GM18517 (cell line): ENCODE data around the gene UAP1L1.
"Not testable (repeated sequence)": the region's sequence is repeated elsewhere in the genome, so short reads cannot be mapped to it uniquely, and the experiment has no call there.

Experiments
- ATAC-seq: cut with Tn5 transposase; IDR thresholded peaks from one replicate; pipeline ENCODE4 v1.9.1; 2021; ENCODE audit warnings: mild to moderate bottlenecking, moderate library complexity; ENCODE audit not compliant: unreplicated experiment

The UAP1L1 gene

DNA sequence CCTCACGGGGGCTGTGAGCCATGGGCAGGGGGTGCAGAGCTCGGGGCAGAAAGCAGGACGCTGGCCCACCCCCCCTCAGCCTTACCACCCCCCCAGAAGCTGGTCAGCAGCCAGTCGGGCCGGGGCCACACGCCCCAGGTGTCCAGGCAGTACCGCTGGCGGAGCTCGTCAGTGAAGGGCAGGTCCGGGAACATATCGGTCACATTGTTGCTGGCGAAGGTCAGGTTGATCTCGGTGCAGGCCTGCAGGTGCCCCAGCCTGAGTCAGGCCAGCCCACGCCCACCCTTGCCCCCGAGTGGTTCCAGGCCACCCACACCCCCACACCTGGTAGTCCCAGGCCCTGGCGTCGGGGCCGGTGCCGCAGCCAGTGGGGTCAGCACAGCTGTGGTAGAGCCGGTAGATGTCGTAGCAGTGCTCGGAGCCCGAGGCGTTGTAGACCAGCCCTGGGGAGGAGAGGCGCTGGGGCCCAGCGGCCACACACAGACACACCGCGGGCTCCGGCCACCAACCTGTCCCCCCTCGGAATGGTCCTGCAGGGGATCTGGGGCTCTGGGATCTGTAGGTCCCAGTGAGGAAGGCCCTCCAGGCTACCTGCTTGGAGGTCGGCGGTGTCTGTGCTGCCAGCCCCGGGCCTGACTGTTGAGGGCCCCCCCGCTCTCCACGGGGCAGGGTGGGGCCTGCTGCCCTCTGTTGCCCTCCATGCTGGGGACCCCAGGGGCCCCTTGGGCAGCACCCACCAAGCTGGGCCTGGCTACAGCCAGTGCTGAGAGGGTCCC, 34.7 kb downstream of the UAP1L1 start:
- ATAC-seq = no peak

DNA sequence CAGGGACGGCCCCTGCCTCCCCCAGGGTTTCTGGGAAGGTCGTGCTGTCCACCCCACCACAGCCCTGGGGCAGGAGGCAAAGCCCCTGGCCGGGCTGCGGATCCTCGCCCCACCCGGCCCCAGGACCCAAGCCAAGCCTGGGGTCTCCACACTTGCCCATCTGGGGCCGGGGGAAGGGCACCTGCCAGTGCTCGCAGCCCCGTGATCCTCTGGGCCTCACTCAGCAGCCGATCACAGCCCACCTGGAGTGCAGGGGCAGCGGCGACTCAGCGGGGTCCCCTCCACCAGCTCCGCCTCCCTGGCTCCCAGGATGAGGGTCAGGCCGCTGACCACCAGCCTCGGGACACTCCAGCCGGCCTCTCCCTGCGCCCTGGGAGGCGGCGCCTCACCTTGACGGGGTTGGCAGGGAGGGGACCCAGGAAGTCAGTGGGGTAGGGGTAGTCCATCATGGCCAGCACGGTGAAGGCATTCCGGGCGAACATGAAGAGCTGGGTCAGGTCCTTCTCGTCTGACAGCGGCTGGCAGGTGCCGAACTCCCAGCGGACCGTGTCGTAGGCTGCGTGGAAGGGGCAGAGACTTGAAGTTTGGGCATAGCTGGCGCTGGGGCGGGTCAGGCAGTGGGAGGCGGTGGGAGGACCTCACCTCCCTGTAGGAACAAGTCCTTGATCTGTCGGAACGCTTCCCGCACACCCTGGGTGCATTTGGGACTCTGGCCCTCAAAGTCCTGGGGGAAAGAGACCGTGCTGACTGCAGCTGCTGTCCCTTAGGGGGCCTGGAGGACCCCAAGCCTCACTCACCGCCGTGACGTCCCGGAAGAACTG, 35.5 kb downstream of the UAP1L1 start:
- no peak for ATAC-seq

DNA sequence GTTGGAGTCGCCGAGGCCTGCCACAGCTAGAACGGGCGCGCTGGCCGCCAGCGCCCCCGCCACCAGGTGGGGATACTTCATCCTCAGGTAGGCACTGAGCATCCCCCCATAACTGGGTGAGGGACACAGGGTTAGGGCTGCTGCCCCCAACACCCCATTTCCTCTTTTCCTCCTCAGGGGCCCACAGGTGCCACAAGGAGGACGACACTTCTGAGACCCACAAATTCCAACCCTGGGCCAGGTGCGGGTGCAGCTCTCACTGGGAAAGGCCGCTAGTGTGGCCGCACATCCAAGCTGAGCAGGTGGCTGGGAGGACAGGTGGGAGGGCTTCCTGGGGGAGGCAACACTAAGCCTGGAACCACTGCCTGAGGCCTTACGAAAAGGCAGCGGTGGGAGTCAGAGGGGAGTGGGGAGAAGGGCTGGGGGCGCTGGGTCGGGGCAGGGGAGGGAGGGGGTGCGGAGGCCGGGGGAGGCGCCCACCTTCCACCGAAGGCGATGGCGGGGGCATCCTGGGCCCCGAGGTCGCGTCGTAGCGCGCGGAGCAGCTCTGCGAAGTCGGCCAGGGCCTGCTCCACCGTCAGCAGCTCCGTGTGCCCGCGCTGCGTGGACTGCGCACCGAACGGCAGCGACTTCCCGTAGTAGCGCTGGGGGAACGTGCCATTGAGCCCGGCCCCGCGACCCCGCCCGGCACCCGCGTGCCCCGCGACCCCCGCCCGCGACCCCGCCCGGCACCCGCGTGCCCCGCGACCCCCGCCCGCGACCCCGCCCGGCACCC, 36.3 kb downstream of the UAP1L1 start:
- ATAC-seq = no peak

DNA sequence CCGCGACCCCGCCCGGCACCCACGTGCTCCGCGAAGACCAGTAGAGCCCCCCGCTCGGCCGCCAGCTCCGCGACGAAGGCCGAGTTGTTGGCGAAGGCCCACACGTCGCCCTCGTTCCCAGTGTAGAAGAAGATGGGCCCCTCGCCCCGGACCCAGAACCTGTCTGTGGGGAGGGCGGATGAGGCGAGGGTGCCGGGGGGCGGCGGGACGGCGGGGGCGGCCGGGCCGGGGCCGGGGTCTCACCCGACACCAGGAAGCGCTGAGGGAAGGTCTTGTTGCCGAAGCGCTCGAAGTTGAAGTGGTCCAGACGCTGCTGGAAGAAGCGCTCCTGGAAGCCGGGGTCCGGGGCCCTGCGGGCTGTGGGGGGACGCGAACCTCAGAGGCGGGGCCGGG, 36.9 kb downstream of the UAP1L1 start:
- ATAC-seq = no peak

DNA sequence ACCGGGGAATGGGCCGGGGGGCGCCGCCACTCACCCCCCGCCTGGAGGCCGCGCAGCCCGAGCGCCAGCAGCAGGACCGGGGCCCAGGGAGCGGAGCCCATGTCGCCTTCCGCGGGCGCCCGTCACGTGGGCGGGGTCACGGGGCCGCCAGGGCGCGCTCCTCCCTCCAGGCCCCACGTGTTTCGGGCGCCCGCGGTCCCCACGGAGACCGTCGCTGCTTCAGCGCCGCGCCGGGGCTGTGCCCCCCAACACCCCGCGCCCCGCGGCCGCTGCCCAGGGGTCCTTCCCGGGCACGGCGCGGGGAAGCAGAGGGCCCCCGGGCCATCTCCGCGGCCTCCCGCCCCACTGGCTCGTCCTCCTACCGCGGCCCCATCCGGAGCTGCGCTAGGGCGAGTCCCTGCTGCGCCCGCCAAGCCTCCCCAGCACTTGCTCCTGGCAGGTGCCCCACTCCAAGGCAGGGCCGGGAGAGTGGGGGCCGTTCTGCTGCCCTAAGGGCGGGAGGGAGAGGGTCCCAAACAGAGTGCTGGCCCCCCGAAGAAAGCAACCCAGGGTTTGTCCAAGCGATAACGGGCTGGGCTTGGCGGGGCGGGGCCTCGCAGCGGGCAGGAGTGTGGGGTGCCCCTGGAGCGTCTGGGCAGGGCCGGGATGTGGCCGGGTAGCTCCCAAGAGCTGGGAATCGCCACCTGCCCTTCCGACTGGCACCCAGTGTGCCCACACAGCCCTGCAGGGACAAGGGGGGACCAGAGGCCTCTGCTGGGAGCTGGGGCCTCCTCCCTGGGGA, 37.5 kb downstream of the UAP1L1 start, which contains the start of gene DPP7:
DPP7 (minus strand) TSS at position 121 of the 781 bp plus-strand sequence; CDS start at position 101, 20 bp downstream.
- ATAC-seq = no peak

DNA sequence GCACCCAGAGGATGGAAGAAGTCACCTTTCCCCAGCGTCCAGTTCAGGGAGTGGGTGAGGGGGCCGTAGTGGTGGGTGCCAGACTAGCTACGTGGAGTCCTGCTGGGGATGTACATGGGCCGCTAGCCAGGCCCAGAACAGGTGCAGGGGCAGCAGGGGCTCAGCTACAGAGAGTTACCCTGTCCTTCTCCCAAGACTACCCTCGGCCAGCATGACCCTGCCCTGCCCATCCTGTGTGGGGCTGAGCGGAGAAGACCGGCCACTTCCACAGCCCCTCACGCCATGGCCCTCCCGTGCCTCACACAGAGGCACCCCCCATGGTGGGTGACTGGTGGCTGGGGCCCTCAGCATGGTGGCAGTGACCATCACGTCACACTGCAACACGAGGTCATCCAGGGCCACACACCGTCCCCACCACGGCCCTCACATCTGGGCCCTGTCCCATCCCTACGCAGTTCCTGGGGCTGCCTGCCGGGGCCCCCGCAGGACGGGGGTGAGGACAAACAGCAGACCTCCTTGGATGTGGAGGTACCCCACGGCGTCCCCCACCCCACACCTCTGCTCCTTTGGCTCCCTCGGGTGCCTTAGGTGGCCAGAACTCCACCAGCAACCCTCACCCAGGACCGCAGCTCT, 38.2 kb downstream of the UAP1L1 start:
- no peak for ATAC-seq

DNA sequence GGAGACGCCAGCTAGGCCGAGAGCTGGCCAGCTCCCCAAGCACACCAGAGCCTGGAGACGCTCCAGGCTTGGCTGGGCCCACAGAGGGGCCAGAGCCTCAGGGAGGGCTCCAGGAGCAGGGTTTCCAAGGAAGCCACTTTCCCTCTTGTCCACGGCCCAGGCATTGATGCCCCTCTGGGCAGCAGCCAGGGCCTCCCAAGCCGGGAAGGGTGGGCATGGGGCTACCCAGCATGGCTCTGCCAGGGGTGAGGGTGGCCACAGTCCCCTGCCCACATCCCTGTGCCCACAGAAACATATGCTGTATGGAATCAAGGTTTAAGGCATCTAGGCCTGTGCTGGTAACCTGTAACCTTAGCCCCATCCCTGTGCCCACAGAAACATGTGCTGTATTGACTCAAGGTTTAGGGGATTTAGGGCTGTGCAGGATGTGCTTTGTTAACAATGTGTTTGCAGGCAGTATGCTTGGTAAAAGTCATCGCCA, 38.8 kb downstream of the UAP1L1 start:
- ATAC-seq = no peak

DNA sequence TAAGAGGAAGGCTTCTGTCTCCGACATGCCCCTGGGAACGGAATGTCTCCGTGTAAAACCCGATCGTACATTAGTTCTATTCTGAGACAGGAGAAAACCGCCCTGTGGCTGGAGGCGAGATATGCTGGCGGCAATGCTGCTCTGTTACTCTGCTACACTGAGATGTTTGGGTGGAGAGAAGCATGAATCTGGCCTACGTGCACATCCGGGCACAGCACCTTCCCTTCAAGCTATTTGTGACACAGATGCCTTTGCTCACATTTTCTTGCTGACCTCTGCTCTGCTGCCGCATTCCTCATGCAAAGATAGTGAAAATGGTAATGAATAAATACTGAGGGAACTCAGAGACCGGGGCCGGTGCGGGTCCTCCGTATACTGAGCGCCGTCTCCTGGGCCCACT, 39.4 kb downstream of the UAP1L1 start:
- no peak for ATAC-seq

DNA sequence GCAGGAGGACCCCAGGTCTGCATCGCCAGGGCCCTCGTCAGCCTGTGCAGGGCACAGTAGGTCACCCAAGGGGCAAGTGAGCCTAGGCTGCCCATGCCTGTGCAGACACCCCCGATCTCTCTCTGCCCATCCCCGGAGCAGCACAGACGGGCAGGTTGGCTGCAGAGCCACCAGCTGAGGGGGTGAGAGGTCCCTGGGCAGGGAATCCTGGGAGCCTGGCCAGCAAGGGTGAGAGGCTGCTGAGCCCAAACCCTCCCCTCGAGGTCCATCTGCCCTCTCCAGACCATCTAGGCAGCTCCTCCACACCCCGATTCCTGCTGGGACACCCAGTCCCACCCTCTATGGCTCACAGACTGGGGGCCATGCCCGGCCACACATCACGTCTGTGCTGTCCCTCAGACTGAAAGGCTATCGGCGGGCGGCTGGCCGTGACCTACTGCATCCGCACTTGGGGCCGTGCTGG, 40.0 kb downstream of the UAP1L1 start:
- no peak for ATAC-seq

DNA sequence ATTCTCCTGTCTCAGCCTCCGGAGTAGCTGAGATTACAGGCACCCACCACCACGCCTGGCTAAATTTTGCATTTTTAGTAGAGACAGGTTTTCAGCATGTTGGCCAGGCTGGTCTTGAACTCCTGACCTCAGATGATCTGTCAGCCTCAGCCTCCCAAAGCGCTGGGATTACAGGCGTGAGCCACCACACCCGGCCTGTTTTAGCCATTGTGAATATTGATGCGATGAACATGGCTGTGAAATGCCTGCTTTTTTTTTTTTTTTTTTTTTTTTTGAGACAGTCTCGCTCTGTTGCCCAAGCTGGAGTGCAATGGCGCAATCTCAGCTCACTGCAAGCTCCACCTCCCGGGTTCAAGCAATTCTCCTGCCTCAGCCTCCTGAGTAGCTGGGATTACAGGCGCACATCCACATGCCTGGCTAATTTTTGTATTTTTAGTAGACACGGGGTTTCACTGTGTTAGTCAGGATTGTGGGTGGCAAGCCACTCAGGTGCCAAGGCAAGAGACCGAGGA, 40.8 kb downstream of the UAP1L1 start:
- ATAC-seq = not testable (repeated sequence)

DNA sequence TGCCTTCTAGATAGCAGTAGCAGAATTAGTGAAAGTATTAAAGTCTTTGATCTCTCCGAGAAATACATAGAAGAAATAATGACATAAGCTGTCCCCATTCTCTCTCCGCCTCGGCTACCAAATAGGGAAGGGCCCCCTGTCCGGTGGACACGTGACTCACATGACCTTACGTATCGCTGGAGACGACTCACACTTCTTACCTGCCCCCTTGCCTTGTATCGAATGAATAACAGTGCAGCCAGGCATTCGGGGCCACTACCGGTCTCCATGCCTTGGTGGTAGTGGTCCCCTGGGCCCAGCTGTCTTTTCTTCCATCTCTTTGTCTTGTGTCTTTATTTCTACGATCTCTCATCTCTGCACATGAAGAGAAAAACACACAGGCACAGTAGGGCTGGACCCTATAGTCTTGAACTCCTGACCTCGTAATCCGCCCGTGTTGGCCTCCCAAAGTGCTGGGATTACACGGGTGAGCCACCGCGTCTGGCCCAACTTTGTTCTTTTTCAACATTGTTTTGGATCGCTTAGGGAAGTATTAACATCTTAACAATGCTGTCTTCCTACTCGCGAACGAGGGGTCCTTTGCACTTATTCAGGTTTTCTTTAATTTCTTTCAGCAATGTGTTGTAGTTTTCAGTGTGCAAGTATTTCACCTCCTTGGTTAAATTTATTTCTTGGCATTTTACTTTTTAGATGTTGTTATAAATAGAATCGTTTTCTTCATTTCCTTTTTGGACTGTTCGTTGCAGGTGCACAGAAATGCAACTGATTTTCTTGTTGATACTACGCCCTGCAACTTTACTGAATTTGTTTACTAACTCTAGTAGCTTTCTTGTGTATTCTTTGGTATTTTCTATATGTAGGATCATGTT, 44.8 kb downstream of the UAP1L1 start:
- not testable (repeated sequence) for ATAC-seq

DNA sequence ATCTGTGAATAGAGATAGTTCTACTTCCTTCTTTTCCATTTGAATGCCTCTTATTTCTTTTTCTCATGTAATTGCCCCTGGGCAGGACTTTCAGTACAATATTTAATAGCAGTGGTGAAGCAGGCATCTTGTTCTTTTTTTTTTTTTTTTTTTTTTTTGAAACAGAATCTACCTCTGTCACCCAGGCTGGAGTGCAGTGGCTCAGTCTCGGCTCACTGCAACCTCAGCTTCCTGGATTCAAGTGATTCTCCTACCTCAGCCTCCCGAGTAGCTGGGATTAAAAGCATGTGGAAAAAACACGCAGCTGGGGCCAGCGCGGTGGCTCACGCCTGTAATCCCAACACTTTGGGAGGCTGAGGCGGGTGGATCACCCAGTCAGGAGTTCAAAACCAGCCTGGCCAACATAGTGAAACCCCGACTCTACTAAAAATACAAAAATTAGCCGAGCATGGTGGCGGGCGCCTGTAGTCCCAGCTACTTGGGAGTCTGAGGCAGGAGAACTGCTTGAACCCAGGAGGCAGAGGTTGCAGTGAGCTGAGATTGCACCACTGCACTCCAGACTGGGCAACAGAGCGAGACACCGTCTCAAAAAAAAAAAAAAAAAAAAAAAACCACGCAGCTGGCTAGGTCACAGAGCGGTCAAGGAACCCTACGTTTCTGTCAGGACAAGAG, 45.6 kb downstream of the UAP1L1 start:
- not testable (repeated sequence) for ATAC-seq

DNA sequence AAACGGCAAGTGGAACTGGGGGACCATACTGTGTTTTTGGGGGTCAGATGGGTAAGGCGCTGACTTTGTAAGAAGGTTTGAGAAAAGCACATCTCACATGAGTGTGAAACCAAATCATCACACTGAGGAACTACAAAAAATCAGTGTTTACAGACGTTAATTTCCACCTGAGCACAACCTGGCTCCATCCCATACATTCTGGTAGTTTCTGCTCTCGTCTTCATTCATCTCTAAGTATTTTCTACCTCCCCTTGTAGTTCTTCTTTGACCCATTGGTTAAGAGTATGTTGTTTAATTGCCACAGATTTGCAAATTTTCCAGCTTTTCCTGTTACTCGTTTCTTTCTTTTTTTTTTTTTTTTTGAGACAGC, 46.1 kb downstream of the UAP1L1 start:
- ATAC-seq = peak; percentile 46

DNA sequence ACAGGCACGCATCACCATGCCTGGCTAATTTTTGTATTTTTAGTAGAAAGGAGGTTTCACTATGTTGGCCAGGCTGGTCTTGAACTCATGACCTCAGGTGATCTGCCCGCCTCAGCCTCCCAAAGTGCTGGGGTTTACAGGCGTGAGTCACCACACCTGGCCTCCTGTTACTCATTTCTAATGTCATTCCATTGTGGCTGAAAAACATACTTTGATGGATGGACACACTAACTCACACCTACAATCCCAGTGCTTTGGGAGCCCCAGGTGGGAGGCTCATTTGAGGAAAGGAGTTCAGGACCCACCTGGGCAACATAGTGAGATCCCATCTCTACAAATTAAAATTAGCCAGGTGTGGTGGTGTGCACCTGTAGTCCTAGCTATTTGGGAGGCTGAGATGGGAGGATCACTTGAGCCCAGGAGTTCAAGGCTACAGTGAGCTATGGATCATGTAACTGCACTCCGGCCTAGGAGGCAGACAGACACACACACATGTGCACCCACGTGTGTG, 46.7 kb downstream of the UAP1L1 start:
- ATAC-seq = not testable (repeated sequence)

DNA sequence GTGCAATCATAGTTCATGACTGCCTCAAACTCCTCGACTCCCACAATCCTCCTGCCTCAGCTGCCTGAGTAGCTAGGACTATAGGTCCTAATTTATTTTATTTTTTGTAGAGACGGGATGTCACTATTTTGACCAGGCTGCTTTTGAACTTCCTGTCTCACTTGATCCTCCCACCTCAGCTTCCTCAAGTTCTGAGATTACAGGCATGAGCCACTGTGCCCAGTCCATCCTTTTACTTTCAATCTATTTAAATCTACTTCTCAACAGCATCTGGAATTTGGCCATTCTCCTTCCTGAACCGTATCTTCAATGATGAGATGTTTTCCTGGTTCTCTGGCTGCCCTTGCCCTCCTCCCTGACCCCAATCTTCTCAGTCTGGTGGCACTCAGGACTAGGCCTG, 49.5 kb downstream of the UAP1L1 start:
- no peak for ATAC-seq

DNA sequence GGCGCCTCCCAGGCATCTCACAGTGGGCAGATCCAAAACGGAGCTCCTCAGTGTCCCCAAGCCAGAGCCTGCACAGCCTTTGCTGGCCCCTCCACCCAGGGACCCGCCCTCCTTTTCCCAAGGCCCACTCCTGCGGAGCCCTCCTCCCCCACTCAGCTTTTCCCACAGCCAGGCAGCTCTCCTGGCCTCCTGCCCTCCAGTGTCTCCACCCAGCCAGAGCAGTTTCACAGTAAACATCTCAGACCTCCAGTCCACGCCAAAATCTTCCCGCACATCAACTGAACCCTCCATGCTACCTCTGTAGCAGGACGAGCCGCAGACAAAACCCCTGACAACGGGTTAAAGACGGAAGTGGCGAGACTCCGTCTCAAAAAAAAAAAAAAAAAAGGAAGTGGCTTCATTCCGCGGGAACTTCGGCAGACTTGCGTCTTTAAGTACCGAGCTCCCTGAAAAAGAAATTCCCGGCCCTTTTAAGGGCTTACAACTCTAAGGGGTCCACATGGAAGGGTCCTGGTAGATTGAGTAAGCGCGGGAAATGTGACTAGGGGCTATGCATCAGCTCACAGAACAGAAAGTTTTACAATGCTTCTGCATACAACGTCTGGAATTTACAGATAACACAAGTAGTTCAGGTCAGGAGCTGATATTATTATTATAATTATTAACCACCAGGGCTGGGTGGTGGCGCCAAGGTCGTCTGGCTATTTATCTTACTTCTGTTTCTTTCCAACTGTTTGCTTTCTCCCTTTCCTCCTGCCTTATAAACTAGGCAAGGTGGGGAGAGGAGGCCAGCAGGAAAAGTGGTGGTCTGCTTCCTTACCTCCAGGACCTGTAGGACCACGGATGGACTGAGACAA, 50.2 kb downstream of the UAP1L1 start:
- ATAC-seq = no peak
